ENCODE data around the gene NKD1.

The NKD1 gene

DNA sequence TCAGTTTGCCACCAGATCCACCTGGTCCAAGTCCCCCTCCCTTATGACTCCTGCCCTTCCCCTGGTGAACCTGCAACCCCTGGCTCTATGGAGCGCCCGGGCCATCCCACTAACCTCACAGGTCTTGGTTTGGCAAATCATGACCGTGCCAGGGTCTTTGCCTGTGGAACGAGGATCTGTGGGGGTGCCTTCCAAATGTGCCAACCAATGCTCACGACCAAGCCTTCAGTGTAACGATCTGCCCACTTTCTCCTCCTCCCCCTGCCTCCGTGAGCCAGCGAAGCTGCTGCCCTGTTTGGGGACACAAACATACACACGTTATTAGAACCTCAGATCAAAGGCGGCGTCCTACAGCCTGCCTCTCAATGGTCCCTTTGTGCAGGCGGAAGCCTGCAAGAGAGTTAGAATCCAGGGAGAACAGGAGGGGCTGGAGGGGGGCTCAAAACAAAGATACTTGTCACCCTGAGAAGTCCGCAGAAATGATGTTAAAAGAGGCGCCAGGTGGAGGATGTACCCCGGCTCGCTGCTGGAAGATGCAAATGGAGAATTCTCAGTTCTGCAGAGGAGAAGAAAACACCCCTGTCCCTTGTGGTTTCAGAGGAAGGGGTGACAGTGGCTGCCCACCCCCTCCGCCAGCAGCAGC is 9.0 kb upstream of the NKD1 start:
- no peak for TF ChIP-seq CTCF (conservative IDR thresholded peaks at IDR 0.05)
- no peak overlapping the region for H3K27ac ChIP-seq

DNA sequence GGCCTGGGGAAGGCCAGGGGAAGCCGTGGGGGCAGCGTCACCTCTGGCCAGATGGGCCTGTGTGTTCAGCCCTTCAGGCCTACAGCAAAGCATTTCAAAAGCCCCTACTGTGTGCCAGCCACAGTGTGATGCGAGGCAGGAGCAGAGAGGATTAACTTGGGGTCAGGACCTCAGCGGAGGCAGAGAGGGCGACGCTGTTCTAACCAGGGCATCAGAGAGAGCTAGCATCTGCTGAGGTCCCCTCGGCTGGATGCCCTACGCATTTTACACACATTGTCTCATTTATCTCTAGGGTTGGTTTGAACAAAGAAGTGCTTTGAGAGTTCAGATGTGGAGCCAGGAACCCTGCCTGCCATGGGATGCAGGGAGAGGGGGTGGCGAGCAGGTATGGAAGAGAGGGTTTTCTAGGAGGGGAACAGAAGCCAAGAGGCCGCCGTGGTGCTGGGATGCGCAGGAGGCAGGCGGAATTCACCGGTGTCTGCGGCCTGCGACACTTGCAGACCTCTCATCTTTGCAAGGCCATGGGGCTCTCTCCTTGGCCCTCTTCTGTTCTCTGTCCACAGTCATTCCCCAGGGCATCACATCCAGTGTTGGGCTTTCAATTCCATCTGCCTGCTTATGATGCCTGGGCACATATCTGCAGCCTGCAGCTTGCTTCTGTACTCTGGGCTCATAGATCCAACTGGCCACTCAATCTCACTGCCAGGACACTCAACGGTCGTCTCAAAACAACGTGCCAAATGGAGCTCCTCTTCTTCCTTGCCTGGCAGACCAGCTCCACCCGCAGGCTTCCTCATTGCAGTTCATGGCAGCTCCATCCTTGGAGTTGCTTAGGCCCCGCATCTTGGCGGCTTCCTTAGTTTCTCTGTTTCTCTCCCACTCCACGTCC is 8.1 kb upstream of the NKD1 start:
- H3K27ac ChIP-seq = no peak overlapping the region
- TF ChIP-seq CTCF (conservative IDR thresholded peaks at IDR 0.05) = no peak

GRCh38 chr16:50540711-50541007 is 7.5 kb upstream of the NKD1 start:
- no peak overlapping the region for H3K27ac ChIP-seq
- no peak for TF ChIP-seq CTCF (conservative IDR thresholded peaks at IDR 0.05)

DNA sequence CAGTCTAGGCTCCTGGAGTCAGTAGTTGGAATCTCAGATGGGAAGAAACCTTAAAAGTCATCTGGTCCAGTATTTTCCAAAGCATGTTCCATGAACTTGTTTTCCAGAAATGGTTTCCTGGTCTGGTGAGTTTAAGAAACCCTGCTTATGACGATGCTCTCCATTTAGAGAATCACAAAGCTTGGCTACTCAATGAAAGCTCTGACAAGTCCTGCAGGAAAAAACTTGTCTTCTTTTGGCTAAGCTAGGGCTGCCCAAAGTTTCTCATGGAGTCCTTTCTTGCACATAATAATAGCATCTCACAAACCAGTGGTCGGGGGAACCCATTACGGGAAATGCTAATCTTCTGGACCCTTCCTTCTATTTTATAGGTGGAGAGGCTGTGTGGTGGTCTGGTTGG is 5.5 kb upstream of the NKD1 start:
- no peak for TF ChIP-seq CTCF (conservative IDR thresholded peaks at IDR 0.05)
- H3K27ac ChIP-seq = no peak overlapping the region

GRCh38 chr16:50546125-50546524 is 2.1 kb upstream of the NKD1 start:
- TF ChIP-seq CTCF (conservative IDR thresholded peaks at IDR 0.05) = no peak
- no peak overlapping the region for H3K27ac ChIP-seq

GRCh38 chr16:50547340-50548124 is 664 bp upstream of the NKD1 start:
- TF ChIP-seq CTCF (conservative IDR thresholded peaks at IDR 0.05) = peak; percentile 39
- H3K27ac ChIP-seq = no peak overlapping the region

DNA sequence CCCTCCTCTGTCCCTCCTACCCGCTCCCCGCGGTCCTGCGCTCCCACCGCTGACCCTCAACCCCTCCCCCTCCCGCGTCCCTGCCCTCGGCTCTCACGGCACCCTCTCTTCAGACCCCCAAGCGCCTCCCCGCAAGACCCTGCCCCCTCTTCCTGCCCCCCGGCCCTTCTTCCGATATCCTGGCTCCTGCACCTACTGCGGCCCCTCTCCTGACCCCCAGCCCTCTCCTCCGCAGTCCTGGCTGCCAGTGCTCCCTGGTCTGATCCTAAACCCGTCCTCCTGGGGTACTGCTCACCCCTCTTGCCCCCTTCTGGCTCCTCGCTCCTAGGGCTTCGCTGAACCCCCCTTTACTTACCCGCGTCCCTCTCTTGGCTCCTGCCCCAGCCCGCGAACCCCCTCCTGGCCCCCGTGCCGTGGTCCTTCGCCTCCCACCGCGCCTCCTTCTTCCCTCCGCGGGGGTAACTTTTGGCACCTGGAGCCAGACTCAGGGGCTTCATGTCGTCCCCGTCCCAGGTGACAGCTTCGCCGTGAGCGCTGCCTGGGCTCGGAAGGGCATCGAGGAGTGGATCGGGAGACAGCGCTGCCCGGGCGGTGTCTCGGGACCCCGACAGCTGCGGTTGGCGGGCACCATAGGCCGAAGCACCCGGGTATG is 839 bp downstream of the NKD1 start:
- no peak overlapping the region; the same call in 1 of the 2 replicates for H3K27ac ChIP-seq
- TF ChIP-seq CTCF (conservative IDR thresholded peaks at IDR 0.05) = no peak
